Right lobe of liver (tissue), 4 donors: Measurements from ENCODE around the gene TSSK6.

Source experiments
- CTCF ChIP-seq, 4 donors: fragments of 200-600 bp in 3 of 4; fragments of 450-650 bp in 1 of 4; IDR thresholded peaks; one replicate each; pipeline versions ENCODE4 v1.5.1 to v1.8.0; 2016 to 2022; ENCODE audit warnings: antibody characterized with exemption in 4 of 4, mild to moderate bottlenecking in 2 of 4
- POLR2A ChIP-seq: fragments of 450-650 bp; IDR thresholded peaks from one replicate; pipeline ENCODE4 v1.6.1; 2017; ENCODE audit warnings: antibody characterized with exemption, mild to moderate bottlenecking
- donor health status: DM: no; HTN: no; CAD: no.
- donor health status: DM: no; HTN: no; CAD: no.
- donor health status: DM: no; HTN: yes; CAD: no.

GRCh38 chr19:19532806-19533701 is 17.7 kb upstream of the TSSK6 start:
- TF ChIP-seq CTCF (IDR thresholded peaks at IDR 0.05) = no peak
- no peak for TF ChIP-seq POLR2A
